Adrenal gland (tissue), 5 donors: ENCODE data around the gene TIMP2.

Source experiments
- CTCF ChIP-seq, 6 experiments: fragments of 450-650 bp in 4 of 6; fragments of 200-600 bp in 2 of 6; sonication (generic) in 1 of 6; IDR thresholded peaks; 1 replicate in 5 of 6; 2 replicates in 1 of 6; pipeline versions ENCODE4 v1.5.1 to v1.8.0; 2016 to 2021; ENCODE audit warnings: antibody characterized with exemption in 6 of 6, mild to moderate bottlenecking in 2 of 6, moderate library complexity in 1 of 6
- POLR2A ChIP-seq, 2 donors: fragments of 450-650 bp; IDR thresholded peaks; one replicate each; pipeline ENCODE4 v1.6.1; 2017; ENCODE audit warnings: antibody characterized with exemption in 2 of 2, mild to moderate bottlenecking in 2 of 2, moderate library complexity in 1 of 2
- donor health status: DM: no; HTN: no; CAD: no.

- no peak for TF ChIP-seq CTCF (IDR thresholded peaks at IDR 0.05)
- TF ChIP-seq POLR2A (IDR thresholded peaks at IDR 0.05), result no peak
These were observed 48.8 kb upstream of the TIMP2 start for GRCh38 chr17:78973792-78974520.
